ENCODE data around the gene CDH4. TPM values are rescaled to one million over a fixed set of nuclear protein-coding genes. Genes with fewer than 3 reads are reported as not detected.

CDH4 gene
- total and polyA plus RNA-seq, 9 of the 15 experiments (the other 6 are each of a cell fraction or from before 2014, with no cell fraction given): 0.04 TPM; not detected in 8

DNA sequence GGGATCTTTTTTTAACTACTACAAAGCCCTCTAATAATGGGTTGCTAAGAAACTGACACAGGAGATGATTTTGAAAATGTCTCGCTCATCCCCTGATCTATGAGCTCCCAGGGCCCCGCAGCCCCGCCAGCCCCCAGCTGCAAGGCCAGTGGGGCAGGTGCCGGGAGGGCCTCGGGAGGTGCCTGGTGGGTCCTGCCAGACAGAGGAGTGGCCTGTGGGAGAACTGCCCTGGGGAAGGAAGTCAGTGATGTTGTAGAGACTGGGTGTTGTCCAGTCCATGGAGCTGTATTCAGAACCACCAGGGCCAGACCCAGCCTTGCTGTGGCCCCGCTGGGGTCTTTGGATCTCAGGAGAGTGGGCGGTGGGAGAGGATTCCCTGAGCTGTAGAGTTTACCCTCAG is 554.9 kb downstream of the CDH4 start:
- POLR2A ChIA-PET: interaction anchor here (0.5 to 0.6 kb wide), 2 partner anchors 38 to 110 kb away, joined by 3 read pairs; no protein-coding TSS in a partner anchor
- no TSS peak for BruUV-seq (replicated peaks)
- FAIRE-seq: no peak
- peaks cover 60 to 91% of the 10 kb centered on the region in 2 experiments for H3K27me3 ChIP-seq (ENCODE audit: control insufficient read depth in 2 of 2, insufficient read depth in 2 of 2, low read length in 2 of 2)
- no peak overlapping the region for H3K4me2 ChIP-seq (ENCODE audit: insufficient read depth, low read length)
- H3K36me3 ChIP-seq (ENCODE audit: control insufficient read depth, insufficient read depth, low read length): no peaks in the 10 kb centered on the region
- no peak overlapping the region for H3K9ac ChIP-seq (ENCODE audit: insufficient read depth in 1 of 2, low read depth in 2 of 2, low read length in 2 of 2)
- 1% methylated on average over 7 of the region's 7 CpGs for WGBS (ENCODE audit: insufficient coverage, low coverage, missing lambda C conversion rate)
- H3K27ac ChIP-seq (ENCODE audit: extremely low read depth, low read depth, low read length): no peak overlapping the region
- in situ Hi-C loops (cut with MboI) (no loop called here), intact Hi-C loops (cut with micrococcal nuclease) (no loop called here)
- peaks cover 9% of the 10 kb centered on the region; the same call in 1 of the 2 replicates for H4K20me1 ChIP-seq (replicated peaks; ENCODE audit: control insufficient read depth, insufficient read depth, low read length)
- DNase-seq (ENCODE audit: extremely low read depth in 1 of 4, low spot score in 3 of 4): no peak
- H3K9me3 ChIP-seq (replicated peaks; ENCODE audit: control insufficient read depth, insufficient read depth, low read depth, low read length): no peaks in the 10 kb centered on the region
- CTCF ChIA-PET (ENCODE audit: low intra/inter-chr PET ratio): no interaction called here
- peaks cover 0 to 8% of the 10 kb centered on the region in 2 experiments; a peak in 2 of 5 replicates for H3K4me1 ChIP-seq (replicated peaks in 1 of 2; ENCODE audit: control insufficient read depth in 2 of 2, insufficient read depth in 2 of 2, low read length in 2 of 2)
- ATAC-seq: no peak
- TF ChIP-seq RBM25 (IDR thresholded peaks at IDR 0.05; ENCODE audit: low read depth, low read length, severe bottlenecking) (no peak), ZNF165 (CRISPR knock-in tag; IDR thresholded peaks at IDR 0.05; ENCODE audit: borderline replicate concordance) (no peak), STAT5B (CRISPR knock-in tag; IDR thresholded peaks at IDR 0.05) (no peak), ZNF586 (CRISPR knock-in tag; conservative IDR thresholded peaks at IDR 0.05) (no peak), ZNF217 (CRISPR knock-in tag; IDR thresholded peaks at IDR 0.05) (no peak), EHMT2 (IDR thresholded peaks at IDR 0.05) (no peak), NR2F6 (CRISPR knock-in tag; IDR thresholded peaks at IDR 0.05) (no peak), HLTF (IDR thresholded peaks at IDR 0.05) (no peak), TAL1 (IDR thresholded peaks at IDR 0.05) (no peak), ZNF77 (CRISPR knock-in tag; IDR thresholded peaks at IDR 0.05) (no peak)
- TF ChIP-seq, protein P1, sequence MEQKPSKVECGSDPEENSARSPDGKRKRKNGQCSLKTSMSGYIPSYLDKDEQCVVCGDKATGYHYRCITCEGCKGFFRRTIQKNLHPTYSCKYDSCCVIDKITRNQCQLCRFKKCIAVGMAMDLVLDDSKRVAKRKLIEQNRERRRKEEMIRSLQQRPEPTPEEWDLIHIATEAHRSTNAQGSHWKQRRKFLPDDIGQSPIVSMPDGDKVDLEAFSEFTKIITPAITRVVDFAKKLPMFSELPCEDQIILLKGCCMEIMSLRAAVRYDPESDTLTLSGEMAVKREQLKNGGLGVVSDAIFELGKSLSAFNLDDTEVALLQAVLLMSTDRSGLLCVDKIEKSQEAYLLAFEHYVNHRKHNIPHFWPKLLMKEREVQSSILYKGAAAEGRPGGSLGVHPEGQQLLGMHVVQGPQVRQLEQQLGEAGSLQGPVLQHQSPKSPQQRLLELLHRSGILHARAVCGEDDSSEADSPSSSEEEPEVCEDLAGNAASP (IDR thresholded peaks at IDR 0.05): no peak
- TF ChIP-seq, protein P2, sequence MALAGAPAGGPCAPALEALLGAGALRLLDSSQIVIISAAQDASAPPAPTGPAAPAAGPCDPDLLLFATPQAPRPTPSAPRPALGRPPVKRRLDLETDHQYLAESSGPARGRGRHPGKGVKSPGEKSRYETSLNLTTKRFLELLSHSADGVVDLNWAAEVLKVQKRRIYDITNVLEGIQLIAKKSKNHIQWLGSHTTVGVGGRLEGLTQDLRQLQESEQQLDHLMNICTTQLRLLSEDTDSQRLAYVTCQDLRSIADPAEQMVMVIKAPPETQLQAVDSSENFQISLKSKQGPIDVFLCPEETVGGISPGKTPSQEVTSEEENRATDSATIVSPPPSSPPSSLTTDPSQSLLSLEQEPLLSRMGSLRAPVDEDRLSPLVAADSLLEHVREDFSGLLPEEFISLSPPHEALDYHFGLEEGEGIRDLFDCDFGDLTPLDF (CRISPR knock-in tag; IDR thresholded peaks at IDR 0.05): no peak
- no peaks in the 10 kb centered on the region for H3K79me2 ChIP-seq (ENCODE audit: control insufficient read depth, insufficient read depth, low read length)
- no peaks in the 10 kb centered on the region for H3K9me1 ChIP-seq (ENCODE audit: control insufficient read depth, insufficient read depth, low read length)
- H3K4me3 ChIP-seq: no peak overlapping the region
- H2AFZ ChIP-seq (ENCODE audit: low read depth, low read length): no peak overlapping the region
